ENCODE measurements around the gene DBX1. TPM values are rescaled to one million over a fixed set of nuclear protein-coding genes. Genes with fewer than 3 reads are reported as not detected.

The DBX1 gene
- total RNA-seq, 4 donors from 2014 or later, result not detected

GRCh38 chr11:20120134-20120925 is 39.9 kb downstream of the DBX1 start:
- no peak for TF ChIP-seq POLR2A (IDR thresholded peaks at IDR 0.05)
- no peak for DNase-seq
- Histone ChIP-seq H3K36me3 (peaks cover 13 to 20% of the 10 kb centered on the region in 2 donors), H3K4me3 (replicated peaks in 1 of 3) (no peak overlapping the region), H3K9me3 (no peaks in the 10 kb centered on the region), H3K4me1 (no peaks in the 10 kb centered on the region), H3K27ac (peak overlapping the region in 2 of 3 donors; percentile 13 to 15), H3K27me3 (no peaks in the 10 kb centered on the region)
- intact Hi-C loops (cut with DNase I), result no loop called here
- WGBS, 2 donors, result 95 to 96% methylated on average over 7 of the region's 7 CpGs

- no peak for DNase-seq
- Histone ChIP-seq H3K4me3 (replicated peaks in 1 of 3) (no peak overlapping the region), H3K27me3 (no peaks in the 10 kb centered on the region), H3K27ac (peak overlapping the region in 2 of 3 donors; percentile 13 to 15), H3K36me3 (peaks cover 22 to 28% of the 10 kb centered on the region in 2 donors), H3K9me3 (no peaks in the 10 kb centered on the region), H3K4me1 (no peaks in the 10 kb centered on the region)
- TF ChIP-seq POLR2A (IDR thresholded peaks at IDR 0.05), result no peak
- TF ChIP-seq CTCF (IDR thresholded peaks at IDR 0.05), result no peak
- intact Hi-C loops (cut with DNase I), result no loop called here
- WGBS, 2 donors, result 86 to 87% methylated on average over 12 of the region's 12 CpGs
These were observed 41.0 kb downstream of the DBX1 start for GRCh38 chr11:20119315-20119714.

- peaks cover 2 to 3% of the 10 kb centered on the region in 2 donors for H3K4me1 ChIP-seq
- no peaks in the 10 kb centered on the region for H3K9me3 ChIP-seq
- H3K4me3 ChIP-seq (replicated peaks in 1 of 3), result no peak overlapping the region
- H3K27ac ChIP-seq, result no peak overlapping the region
- no peak for TF ChIP-seq POLR2A (IDR thresholded peaks at IDR 0.05)
- intact Hi-C loops (cut with DNase I), result no loop called here
- no peaks in the 10 kb centered on the region for H3K27me3 ChIP-seq
- H3K36me3 ChIP-seq, result peaks cover 22 to 28% of the 10 kb centered on the region in 2 donors
- WGBS, 2 donors, result 94 to 95% methylated on average over 15 of the region's 15 CpGs
- no peak for DNase-seq
These were observed 42.1 kb downstream of the DBX1 start for GRCh38 chr11:20118209-20118608.

GRCh38 chr11:20117291-20117690 is 43.0 kb downstream of the DBX1 start:
- no peaks in the 10 kb centered on the region for H3K9me3 ChIP-seq
- no peaks in the 10 kb centered on the region for H3K27me3 ChIP-seq
- TF ChIP-seq POLR2A (IDR thresholded peaks at IDR 0.05) (no peak), CTCF (IDR thresholded peaks at IDR 0.05) (no peak)
- peaks cover 10 to 13% of the 10 kb centered on the region in 2 donors for H3K4me1 ChIP-seq
- 92 to 98% methylated on average over 5 of the region's 5 CpGs for WGBS, 2 donors
- H3K27ac ChIP-seq, result no peak overlapping the region
- peaks cover 22 to 28% of the 10 kb centered on the region in 2 donors for H3K36me3 ChIP-seq
- intact Hi-C loops (cut with DNase I), result no loop called here
- H3K4me3 ChIP-seq (replicated peaks in 1 of 3), result no peak overlapping the region
- DNase-seq, result no peak

GRCh38 chr11:20116825-20117224 is 43.5 kb downstream of the DBX1 start:
- Histone ChIP-seq H3K4me3 (replicated peaks in 1 of 3) (no peak overlapping the region), H3K9me3 (no peaks in the 10 kb centered on the region), H3K4me1 (peaks cover 15 to 17% of the 10 kb centered on the region in 2 donors), H3K27ac (no peak overlapping the region), H3K36me3 (peaks cover 22 to 28% of the 10 kb centered on the region in 2 donors), H3K27me3 (no peaks in the 10 kb centered on the region)
- intact Hi-C loops (cut with DNase I), result no loop called here
- 0 to 69% methylated on average over 1 of the region's 1 CpG for WGBS, 2 donors
- DNase-seq, result no peak
- TF ChIP-seq POLR2A (IDR thresholded peaks at IDR 0.05) (no peak), CTCF (IDR thresholded peaks at IDR 0.05) (no peak)

- Histone ChIP-seq H3K4me1 (peaks cover 18 to 30% of the 10 kb centered on the region in 2 donors), H3K27ac (peak overlapping the region in 1 of 3 donors; percentile 4), H3K27me3 (no peaks in the 10 kb centered on the region), H3K9me3 (no peaks in the 10 kb centered on the region), H3K4me3 (replicated peaks in 1 of 3) (no peak overlapping the region), H3K36me3 (peaks cover 24 to 29% of the 10 kb centered on the region in 2 donors)
- no peak for TF ChIP-seq POLR2A (IDR thresholded peaks at IDR 0.05)
- WGBS, 2 donors, result 97 to 100% methylated on average over 4 to 7 of the region's 10 CpGs
- DNase-seq, result no peak
- intact Hi-C loops (cut with DNase I), result no loop called here
These were observed 45.7 kb downstream of the DBX1 start for GRCh38 chr11:20114588-20114987.

Measured in thyroid gland (tissue), 4 donors.